ENCODE measurements around the gene OR10H4. TPM values are rescaled to one million over a fixed set of nuclear protein-coding genes. Genes with fewer than 3 reads are reported as not detected.

The OR10H4 gene
- total and polyA plus RNA-seq, 2 of the 8 experiments (the other 6 are each of a cell fraction or from before 2014, with no cell fraction given) = not detected

DNA sequence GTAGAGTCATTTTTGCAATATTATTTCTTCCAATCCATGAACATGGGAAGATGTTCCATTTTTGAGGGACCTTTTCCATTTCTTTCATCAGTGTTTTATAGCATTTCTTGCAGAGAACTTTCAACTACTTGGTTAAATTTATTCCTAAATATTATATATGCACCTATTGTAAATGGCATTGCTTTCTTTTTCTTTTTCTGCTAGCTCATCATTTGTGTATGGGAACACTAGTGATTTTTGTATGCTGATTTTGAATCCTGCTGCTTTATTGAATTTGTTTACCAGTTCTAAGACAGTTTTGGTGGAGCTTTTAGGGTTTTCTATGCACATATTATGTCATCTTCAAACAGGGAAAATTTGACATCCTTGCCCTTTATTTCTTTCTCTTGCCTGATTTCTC lies 43.8 kb upstream of the OR10H4 start:
- H3K36me3 ChIP-seq (ENCODE audit: control insufficient read depth in 2 of 4, insufficient read depth in 4 of 4, low read length in 3 of 4) = no peaks in the 10 kb centered on the region
- H3K79me2 ChIP-seq (ENCODE audit: control insufficient read depth in 1 of 2, insufficient read depth in 2 of 2, low read length in 2 of 2) = no peaks in the 10 kb centered on the region
- H2BK15ac ChIP-seq (ENCODE audit: low read length) = no peak overlapping the region
- ChIA-PET POLR2A (ENCODE audit: partially characterized antibody) (no interaction called here), CTCF (ENCODE audit: partially characterized antibody) (no interaction called here)
- no peak overlapping the region for H2AFZ ChIP-seq (ENCODE audit: low read length)
- H3K79me1 ChIP-seq (ENCODE audit: low read depth, low read length) = no peaks in the 10 kb centered on the region
- no peak overlapping the region for H3K14ac ChIP-seq (ENCODE audit: insufficient read length)
- H2BK5ac ChIP-seq (ENCODE audit: low read depth, low read length) = no peak overlapping the region
- no peak for FAIRE-seq
- H3K4me3 ChIP-seq (ENCODE audit: extremely low read depth in 1 of 4, insufficient read depth in 2 of 4, low read depth in 3 of 4, low read length in 4 of 4) = no peak overlapping the region
- no peaks in the 10 kb centered on the region for H4K20me1 ChIP-seq (replicated peaks in 1 of 2; ENCODE audit: control insufficient read depth in 1 of 2, insufficient read depth in 2 of 2, low read length in 2 of 2)
- H4K91ac ChIP-seq (replicated peaks; ENCODE audit: insufficient read length, low read length) = no peak overlapping the region
- no peak overlapping the region for H3K56ac ChIP-seq (replicated peaks; ENCODE audit: insufficient read length, low read depth, low read length)
- H3K18ac ChIP-seq (ENCODE audit: extremely low read depth, low read length) = no peak overlapping the region
- H2BK20ac ChIP-seq (ENCODE audit: low read length) = no peak overlapping the region
- no peak overlapping the region for H3K4ac ChIP-seq (replicated peaks; ENCODE audit: insufficient read length, low read depth, low read length)
- H3K23ac ChIP-seq (ENCODE audit: insufficient read length) = no peak overlapping the region
- no peak overlapping the region for H2BK12ac ChIP-seq (ENCODE audit: low read depth, low read length)
- no peaks in the 10 kb centered on the region for H3K4me1 ChIP-seq (replicated peaks in 1 of 4; ENCODE audit: control insufficient read depth in 3 of 4, insufficient read depth in 4 of 4, low read length in 3 of 4)
- H4K8ac ChIP-seq (ENCODE audit: extremely low read depth, insufficient read depth, low read length) = no peak overlapping the region
- H3K9ac ChIP-seq (replicated peaks in 1 of 4; ENCODE audit: extremely low read depth in 1 of 4, low read depth in 3 of 4, low read length in 3 of 4) = no peak overlapping the region
- no peak overlapping the region for H2BK120ac ChIP-seq (replicated peaks; ENCODE audit: low read depth, low read length)
- H4K5ac ChIP-seq (ENCODE audit: insufficient read length, low read depth, low read length) = no peak overlapping the region
- peaks cover 33 to 43% of the 10 kb centered on the region in 2 experiments for H3K9me3 ChIP-seq (ENCODE audit: insufficient read depth in 2 of 2, low read depth in 1 of 2, low read length in 1 of 2)
- no peak overlapping the region for H3K4me2 ChIP-seq (ENCODE audit: insufficient read depth in 1 of 2, low read depth in 2 of 2, low read length in 2 of 2)
- H3K27ac ChIP-seq (ENCODE audit: low read depth, low read length) = no peak overlapping the region
- no peak for DNase-seq (ENCODE audit: low read depth in 1 of 2, low spot score in 2 of 2)
- no peak overlapping the region for H2AK5ac ChIP-seq (ENCODE audit: low read depth, low read length)
- no peaks in the 10 kb centered on the region for H3K27me3 ChIP-seq (replicated peaks in 1 of 4; ENCODE audit: control insufficient read depth in 3 of 4, extremely low read depth in 1 of 4, insufficient read depth in 3 of 4, low read length in 3 of 4)
- H3K23me2 ChIP-seq (ENCODE audit: low read depth, low read length) = no peaks in the 10 kb centered on the region
- no peak for TF ChIP-seq E2F6 (IDR thresholded peaks at IDR 0.05)
- no peak for TF ChIP-seq SUZ12 (IDR thresholded peaks at IDR 0.05; ENCODE audit: low read length)
- TF ChIP-seq MAFK (IDR thresholded peaks at IDR 0.05; ENCODE audit: low read depth, low read length) = no peak
- TF ChIP-seq TBP (IDR thresholded peaks at IDR 0.05; ENCODE audit: low read depth, low read length) = no peak
- no peak for TF ChIP-seq RBBP5 (IDR thresholded peaks at IDR 0.05; ENCODE audit: borderline replicate concordance, low read depth, low read length)

Measured in H1 (cell line).